ENCODE data around the gene DLG4.

DLG4 gene

GRCh38 chr17:7219812-7220592, at the start of gene DLG4, which contains the start of gene ACADVL:
TSS of gene DLG4 (minus strand) at chr17:7219836.
TSS of gene ACADVL (plus strand) at chr17:7219938. CDS start at chr17:7219985, 47 bp downstream.
- DNase-seq = peak; percentile 84

GRCh38 chr17:7266784-7267183, 47.1 kb upstream of the DLG4 start:
- DNase-seq = no peak

- DNase-seq = no peak
These were observed 44.1 kb upstream of the DLG4 start for GRCh38 chr17:7263801-7264078.

DNA sequence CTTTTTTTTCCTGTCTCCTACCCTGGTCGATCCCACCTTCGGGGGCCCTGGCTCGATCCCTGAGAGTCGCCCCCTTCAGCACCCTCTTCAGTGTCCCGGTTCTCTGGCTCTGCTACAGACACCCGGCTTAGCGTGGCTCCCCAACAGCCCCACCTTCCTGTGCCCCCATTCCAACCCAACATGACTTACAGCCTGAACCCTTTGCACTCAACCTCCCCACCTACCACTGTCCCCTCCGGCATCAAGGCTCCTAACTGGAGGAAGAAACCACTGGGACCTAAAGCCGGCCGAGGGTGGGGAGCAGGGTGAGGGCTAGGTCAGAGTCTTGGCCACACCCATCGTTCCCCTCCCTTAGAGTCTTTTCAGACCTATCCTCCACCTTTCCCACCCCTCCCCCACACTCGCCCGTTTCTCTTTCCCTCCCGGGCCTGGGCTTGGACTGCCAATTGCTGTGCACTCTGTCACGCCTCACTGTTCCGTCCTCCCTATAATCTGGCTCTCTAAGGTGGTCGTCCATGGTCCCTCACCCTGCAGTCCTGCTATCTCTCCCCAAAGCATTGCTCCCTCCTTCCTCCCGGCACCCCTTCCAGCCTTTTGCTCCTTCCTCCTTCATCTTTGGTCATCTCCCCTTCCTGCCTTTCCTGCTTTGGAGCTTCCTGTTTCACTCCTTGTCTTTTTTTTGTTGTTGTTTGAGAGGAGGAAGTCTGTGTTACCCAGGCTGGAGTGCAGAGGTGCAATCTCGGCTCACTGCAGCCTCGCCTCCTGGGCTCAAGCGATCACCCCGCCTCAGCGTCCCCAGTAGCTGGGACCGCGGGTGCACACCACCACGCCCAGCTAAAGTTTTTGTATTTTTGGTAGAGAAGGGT, 43.5 kb upstream of the DLG4 start:
- DNase-seq = no peak

DNA sequence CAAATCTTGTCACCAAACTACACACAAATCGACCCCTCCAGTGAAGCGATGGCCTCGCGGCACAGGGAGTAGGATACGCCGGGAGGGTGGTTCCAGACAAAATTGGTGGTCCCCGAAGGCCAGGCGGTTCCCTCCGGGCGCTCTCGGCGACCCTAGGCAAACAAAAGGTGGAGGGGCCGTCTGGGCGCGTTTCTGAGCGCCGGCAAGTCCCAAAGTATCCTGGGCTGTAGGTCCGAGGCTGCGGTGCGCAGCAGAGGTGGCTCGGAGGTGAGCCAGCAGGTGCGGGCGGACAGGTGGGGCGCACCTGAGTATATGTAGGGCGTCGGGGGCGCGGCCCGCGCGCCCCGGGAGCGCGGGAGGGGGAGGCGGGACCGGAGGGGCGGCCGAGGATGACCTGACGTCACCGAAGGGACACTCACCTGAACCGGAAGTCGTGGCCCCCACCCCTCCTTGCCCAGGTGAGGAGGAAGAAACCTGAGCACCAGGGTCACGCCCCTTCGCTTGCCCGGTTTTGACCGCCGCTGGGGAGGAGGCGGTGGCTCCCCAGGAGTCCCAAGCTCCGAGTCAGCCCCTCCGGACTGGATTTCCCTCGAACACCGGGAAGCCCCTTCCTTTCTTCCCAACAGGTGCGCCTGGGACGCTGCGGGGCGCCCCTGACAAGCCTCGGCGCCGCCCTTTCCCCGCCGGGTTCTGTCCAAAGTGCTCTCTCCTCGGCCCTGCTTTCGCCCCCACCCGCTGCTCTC, 42.7 kb upstream of the DLG4 start, which contains the start of gene CLDN7:
TSS of gene CLDN7 (minus strand) at position 287 of the 743 bp plus-strand sequence. CDS start 435 bp downstream, outside the sequence.
- no peak for DNase-seq

DNA sequence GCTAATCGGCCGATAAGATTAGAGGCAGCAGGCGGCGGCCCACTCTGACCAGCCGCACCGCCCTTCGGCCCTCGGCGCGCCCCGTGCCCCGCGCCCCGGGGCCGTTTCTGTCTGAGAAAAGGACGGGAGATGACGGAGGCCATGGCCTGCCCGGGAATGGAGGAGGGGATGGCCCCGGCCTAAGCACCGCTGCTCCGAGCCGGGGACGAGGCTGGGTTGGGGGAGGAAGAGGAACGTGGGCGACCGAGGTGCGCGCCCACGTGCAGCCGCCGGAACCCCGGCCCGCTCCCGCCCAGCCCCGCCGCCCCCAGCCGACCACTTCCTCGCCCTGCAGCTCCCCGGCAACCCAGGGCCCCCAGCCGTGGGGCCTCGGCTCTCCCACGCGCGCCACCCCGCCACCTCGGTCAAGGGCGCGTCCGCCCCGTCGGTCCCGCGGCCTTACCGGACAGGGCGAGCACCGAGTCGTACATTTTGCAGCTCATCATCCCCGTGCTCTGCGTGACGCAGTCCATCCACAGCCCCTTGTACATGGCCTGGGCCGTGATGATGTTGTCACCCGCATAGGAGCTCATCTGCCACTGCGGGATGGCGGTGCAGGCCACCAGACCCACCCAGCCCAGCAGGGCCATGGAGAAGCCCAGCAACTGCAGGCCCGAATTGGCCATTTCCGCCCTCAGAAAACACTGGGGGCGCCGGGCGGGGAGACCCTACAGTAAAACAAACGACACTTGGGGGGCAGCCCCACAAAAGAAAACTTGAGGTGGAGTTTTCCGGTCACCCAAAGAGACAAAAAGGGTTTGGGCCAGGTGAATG, 41.9 kb upstream of the DLG4 start:
- DNase-seq = no peak

- DNase-seq = no peak
These were observed 41.2 kb upstream of the DLG4 start for GRCh38 chr17:7260651-7261378.

DNA sequence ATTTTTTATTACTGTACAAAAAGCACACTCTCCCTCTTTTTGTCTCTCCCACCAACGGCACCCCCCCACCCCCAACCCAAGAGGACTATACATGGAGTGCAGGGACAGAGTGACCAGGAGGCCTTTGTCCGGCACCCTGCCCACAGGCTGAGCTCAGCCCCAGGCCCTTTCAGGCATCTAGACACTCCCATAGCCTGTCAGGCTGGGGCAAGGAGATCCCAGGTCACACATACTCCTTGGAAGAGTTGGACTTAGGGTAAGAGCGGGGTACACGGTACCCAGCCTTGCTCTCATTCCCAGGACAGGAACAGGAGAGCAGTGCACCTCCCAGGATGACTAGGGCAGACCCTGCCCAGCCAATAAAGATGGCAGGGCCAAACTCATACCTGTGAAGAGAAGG, 40.5 kb upstream of the DLG4 start:
- no peak for DNase-seq

DNA sequence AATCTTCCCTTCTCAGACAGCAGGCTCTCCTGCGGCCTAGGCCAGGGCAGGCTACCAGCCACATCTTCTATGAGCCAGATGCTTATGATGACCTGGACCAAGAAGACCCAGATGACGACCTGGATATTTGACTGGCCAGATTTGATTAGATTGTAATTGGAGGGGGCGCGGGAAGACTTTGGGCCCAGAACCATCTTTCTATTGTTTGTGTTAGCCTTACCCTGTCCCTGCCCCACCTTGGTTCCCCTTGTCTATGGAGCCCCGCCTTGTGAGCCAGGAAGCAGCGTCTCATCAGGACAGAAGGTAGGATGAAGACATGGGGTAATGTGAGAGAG, 39.9 kb upstream of the DLG4 start:
- DNase-seq = no peak

GRCh38 chr17:7258731-7259554, 39.3 kb upstream of the DLG4 start:
- DNase-seq = no peak

- DNase-seq = no peak
These were observed 37.3 kb upstream of the DLG4 start for GRCh38 chr17:7256766-7257456.

DNA sequence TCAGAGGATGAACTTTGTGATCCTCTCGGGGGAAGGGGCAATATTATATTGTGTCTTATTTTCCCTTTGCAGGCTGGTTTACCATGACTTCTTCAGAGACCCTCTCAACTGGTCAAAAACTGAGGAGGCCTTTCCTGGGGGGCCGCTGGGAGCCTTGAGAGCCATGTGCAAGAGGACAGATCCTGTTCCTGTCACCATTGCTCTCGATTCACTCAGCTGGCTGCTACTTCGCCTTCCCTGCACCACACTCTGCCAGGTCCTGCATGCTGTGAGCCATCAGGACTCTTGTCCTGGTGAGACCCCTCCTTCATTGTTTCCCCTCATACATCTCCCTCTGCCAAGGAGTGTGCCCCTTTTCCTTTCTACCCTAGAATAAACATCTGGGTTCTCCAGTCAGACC, 34.9 kb upstream of the DLG4 start:
- DNase-seq = no peak

DNA sequence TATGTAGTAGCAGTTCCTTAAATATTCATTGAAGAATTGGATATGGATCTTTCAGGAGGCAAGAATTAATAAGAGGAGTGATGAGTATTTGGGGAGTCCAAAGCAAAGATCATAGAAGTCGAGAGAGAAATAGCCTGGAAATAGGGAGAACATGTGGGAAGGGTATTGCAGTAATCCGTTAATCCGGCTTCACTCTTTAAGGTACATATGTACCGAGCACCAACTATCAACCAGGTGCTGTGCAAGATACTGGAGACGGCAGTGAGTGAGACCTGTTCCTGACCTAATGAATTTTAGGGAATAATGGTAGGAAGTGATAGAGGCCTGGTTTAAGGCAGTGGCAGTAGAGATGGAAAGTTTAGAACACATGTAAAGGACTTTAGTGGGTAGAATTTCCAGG, 33.4 kb upstream of the DLG4 start:
- DNase-seq = no peak

DNA sequence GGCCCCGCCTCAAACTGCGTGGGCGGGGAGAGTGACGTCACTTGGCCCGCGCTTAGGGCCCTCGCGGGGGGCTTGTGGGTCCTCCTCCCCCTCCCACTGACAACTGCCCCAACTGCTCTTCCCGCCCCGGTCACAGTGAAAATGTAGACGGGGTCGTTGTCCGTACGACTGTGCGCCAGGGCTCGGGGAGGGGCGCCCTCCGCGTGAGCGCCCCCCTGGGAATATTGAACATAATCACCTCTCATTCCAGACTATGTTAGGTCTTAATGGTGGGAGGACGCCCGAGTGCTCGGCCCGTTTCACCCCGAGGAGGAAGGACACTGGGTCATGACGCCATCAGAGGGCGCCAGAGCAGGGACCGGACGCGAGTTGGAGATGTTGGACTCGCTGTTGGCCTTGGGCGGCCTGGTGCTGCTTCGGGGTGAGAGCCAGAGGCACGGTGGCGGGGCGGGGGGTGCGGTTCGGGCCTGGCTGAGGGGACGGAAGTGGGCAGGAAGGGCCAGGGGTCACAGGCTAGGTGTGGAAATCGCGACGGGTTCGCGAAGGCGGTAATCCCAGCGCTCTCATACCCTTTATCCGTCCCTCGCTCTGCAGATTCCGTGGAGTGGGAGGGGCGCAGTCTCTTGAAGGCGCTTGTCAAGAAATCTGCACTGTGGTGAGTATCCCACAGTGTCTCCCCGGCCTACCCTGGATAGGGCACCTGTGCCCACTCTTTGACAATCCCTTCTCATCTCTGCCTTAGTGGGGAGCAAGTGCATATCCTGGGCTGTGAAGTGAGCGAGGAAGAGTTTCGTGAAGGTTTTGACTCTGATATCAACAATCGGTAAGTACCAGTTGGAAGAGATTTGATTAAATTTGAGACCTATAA, 32.8 kb upstream of the DLG4 start, which contains the start of gene ELP5:
TSS of gene ELP5 (plus strand) at position 40 of the 868 bp plus-strand sequence. CDS start at position 376, 336 bp downstream.
- DNase-seq = peak; percentile 94

- peak; percentile 100 for DNase-seq
These were observed 32.1 kb upstream of the DLG4 start, which contains the start of gene CTDNEP1 for GRCh38 chr17:7251661-7252175. TSS of gene CTDNEP1 (minus strand) at chr17:7251734. CDS start at chr17:7251296, 438 bp downstream.

DNA sequence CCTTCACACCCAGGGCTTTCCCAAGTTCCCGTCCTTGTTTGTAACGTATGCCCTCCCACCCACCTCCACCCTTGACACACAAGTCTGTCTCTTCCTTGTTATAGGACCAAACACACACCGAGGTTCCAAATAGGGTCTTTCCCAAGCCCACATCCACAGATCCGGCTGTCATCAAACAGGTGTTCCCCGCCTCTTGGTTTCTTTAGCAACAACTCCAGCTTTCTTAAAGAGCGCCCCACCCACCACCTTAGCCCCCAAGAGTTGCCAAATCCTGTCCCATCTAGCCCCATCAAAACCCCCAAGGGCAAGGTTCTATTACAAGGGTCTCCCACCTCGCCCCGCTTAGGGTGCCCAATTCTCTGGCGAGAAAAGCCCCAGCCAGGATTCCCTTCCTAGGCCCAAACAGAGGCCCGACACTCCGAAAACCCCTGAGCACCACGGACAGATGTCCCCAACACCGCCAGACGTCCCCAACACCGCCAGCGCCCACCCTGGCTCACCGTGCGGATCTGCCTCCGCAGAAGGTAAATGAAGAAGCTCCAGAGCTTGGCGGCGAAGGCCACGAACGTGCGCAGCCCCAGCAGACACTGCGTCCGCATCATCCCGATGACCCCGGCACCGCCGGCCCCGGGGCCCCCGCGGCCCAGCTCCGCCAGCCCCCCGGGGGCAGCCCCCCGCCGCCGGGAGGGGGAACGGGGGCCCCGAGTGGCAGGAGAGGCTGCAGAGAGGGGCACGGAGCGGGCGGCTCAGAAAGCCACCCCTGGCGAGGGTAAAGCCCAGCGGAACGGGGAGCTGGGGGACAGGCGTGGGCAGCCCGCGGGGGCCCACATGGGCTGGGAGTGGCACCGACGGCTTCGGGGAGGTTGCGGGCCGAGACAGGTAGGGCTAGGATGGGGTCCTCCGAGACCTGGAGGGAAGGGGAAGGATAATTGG, 31.3 kb upstream of the DLG4 start:
- DNase-seq = no peak

DNA sequence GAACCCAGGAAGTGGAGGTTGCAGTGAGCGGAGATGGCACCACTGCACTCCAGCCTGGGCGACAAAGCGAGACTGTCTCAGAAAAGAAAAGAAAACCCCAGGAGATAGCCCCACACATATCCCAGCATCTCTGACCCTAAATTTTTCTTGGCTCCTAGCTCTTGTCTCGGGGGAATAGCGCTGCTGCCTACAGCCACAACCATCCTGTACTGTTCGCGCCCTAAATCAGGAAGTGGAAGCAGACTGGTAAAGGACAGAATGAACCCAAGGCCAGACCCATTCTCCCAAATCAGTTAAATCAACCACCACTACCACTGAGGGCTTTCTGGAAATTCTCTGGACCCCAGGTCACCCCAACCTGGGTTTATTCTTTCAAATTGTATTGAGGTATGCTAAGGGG, 30.2 kb upstream of the DLG4 start:
- no peak for DNase-seq

GRCh38 chr17:7249214-7249613, 29.6 kb upstream of the DLG4 start:
- DNase-seq = no peak
